GM12878 (cell line): Measurements from ENCODE around the gene ARTN. TPM values are rescaled to one million over a fixed set of nuclear protein-coding genes. Genes with fewer than 3 reads are reported as not detected.
A peak's percentile ranks its signal among the peaks of the same experiment; 100 is the strongest.

Experiments used
- ATAC-seq: fragments of 200-7000 bp; cut with Tn5 transposase; 3 replicates; pipeline ENCODE4 v1.9.1; 2020; ENCODE audit warnings: mild to moderate bottlenecking, moderate library complexity
- BruUV-seq: library from RNA; stranded (reverse); fragments of 400-500 nt; replicated peaks from 2 replicates; lab custom pipeline; 2021; lab: Mats Ljungman, UMichigan
- CTCF ChIA-PET: fragments of 300-600 bp; sonication (Branson Sonifier 250); formaldehyde crosslinking; extraction: SDS; loops from one replicate; lab custom pipeline; 2021; ENCODE audit warnings: inconsistent platforms; lab: Yijun Ruan, JAX
- POLR2A ChIA-PET: fragments of 350-600 bp; formaldehyde crosslinking; extraction: SDS; loops from one replicate; lab custom pipeline; 2021; ENCODE audit warnings: inconsistent platforms; lab: Charles Lee
- RAD21 ChIA-PET: fragments of 300-600 bp; sonication (Branson Sonifier 250); formaldehyde crosslinking; loops from one replicate; lab custom pipeline; 2023; ENCODE audit warnings: antibody characterized with exemption; ENCODE audit not compliant: unreplicated experiment; lab: Charles Lee
- SMC1A ChIA-PET: fragments of 300-600 bp; sonication (Branson Sonifier 250); formaldehyde crosslinking; loops from one replicate; lab custom pipeline; 2023; ENCODE audit not compliant: unreplicated experiment, uncharacterized antibody; lab: Charles Lee
- DNase-seq: peaks from one replicate; pipeline ENCODE4 v3.0.0-alpha.2; 2011; ENCODE audit warnings: low read depth, low spot score
- FAIRE-seq: peaks from 3 replicates; lab custom pipeline; 2011; peaks lifted over from hg19 to GRCh38; lab: Jason Lieb, UNC
- H2AFZ ChIP-seq: 2 replicates; pipeline ENCODE4 v1.6.0; 2011; ENCODE audit warnings: low read depth, low read length, control low read depth; ENCODE audit not compliant: control insufficient read depth
- H3K27ac ChIP-seq: 2 replicates; pipeline ENCODE4 v1.5.1; 2011; ENCODE audit warnings: control low read depth; ENCODE audit not compliant: control insufficient read depth, insufficient read depth
- H3K27me3 ChIP-seq, 2 experiments: replicated peaks in 1 of 2; 2 replicates each; pipeline versions ENCODE4 v1.6.0 to v1.6.1; 2011; ENCODE audit warnings: low read length in 1 of 2; ENCODE audit not compliant: control insufficient read depth in 2 of 2, insufficient read depth in 2 of 2
- H3K36me3 ChIP-seq, 2 experiments: 2 replicates each; pipeline ENCODE4 v1.5.1; 2011; ENCODE audit warnings: low read length in 1 of 2; ENCODE audit not compliant: control insufficient read depth in 2 of 2, insufficient read depth in 2 of 2
- H3K4me1 ChIP-seq: 2 replicates; pipeline ENCODE4 v1.6.1; 2011; ENCODE audit warnings: mild to moderate bottlenecking, low read length, moderate library complexity, mixed read lengths; ENCODE audit not compliant: control insufficient read depth, insufficient read depth
- H3K4me2 ChIP-seq: 2 replicates; pipeline ENCODE4 v1.6.0; 2011; ENCODE audit warnings: control low read depth; ENCODE audit not compliant: control insufficient read depth, insufficient read depth
- H3K4me3 ChIP-seq: fragments of 200-600 bp; sonication (generic); 2 replicates; pipeline ENCODE4 v1.5.1; 2016
- H3K79me2 ChIP-seq: 2 replicates; pipeline ENCODE4 v1.6.0; 2011; ENCODE audit warnings: low read length; ENCODE audit not compliant: control insufficient read depth, insufficient read depth
- H3K9ac ChIP-seq: 2 replicates; pipeline ENCODE4 v1.8.0; 2011; ENCODE audit warnings: low read length, control low read depth, mixed read lengths; ENCODE audit not compliant: control insufficient read depth, insufficient read depth
- H3K9me3 ChIP-seq: replicated peaks from 3 replicates; pipeline ENCODE4 v1.5.1; 2011; ENCODE audit warnings: mild to moderate bottlenecking, low read length; ENCODE audit not compliant: control insufficient read depth, insufficient read depth
- H4K20me1 ChIP-seq: 2 replicates; pipeline ENCODE4 v1.6.0; 2011; ENCODE audit not compliant: control insufficient read depth, insufficient read depth
- CHD1 ChIP-seq: IDR thresholded peaks from 2 replicates; pipeline ENCODE4 v1.6.1; 2012; ENCODE audit warnings: low read depth, low read length, improper control_type of control experiment
- CHD2 ChIP-seq: IDR thresholded peaks from 2 replicates; pipeline ENCODE4 v1.6.1; 2011; ENCODE audit warnings: low read depth, low read length, improper control_type of control experiment, borderline replicate concordance
- EP300 ChIP-seq, 2 experiments: fragments of 150-350 bp in 1 of 2; IDR thresholded peaks; 2 replicates each; pipeline ENCODE4 v1.6.1; 2011 to 2012; ENCODE audit warnings: low read depth in 2 of 2, low read length in 2 of 2, borderline replicate concordance in 1 of 2, improper control_type of control experiment in 1 of 2, inconsistent platforms in 1 of 2; ENCODE audit not compliant: control insufficient read depth in 1 of 2
- ETV6 ChIP-seq, 2 experiments: fragments of 450-650 bp in 1 of 2; IDR thresholded peaks in 1 of 2; conservative IDR thresholded peaks in 1 of 2; 2 replicates each; pipeline ENCODE4 v1.6.1; 2014; ENCODE audit warnings: antibody characterized with exemption in 1 of 2, borderline replicate concordance in 1 of 2, low read depth in 1 of 2, mild to moderate bottlenecking in 1 of 2, moderate library complexity in 1 of 2
- GATAD2B ChIP-seq: fragments of 450-650 bp; conservative IDR thresholded peaks from 2 replicates; pipeline ENCODE4 v1.6.1; 2017; ENCODE audit warnings: low read depth, mild to moderate bottlenecking, moderate library complexity
- HCFC1 ChIP-seq: fragments of 150-350 bp; IDR thresholded peaks from 2 replicates; pipeline ENCODE4 v1.6.1; 2014; ENCODE audit warnings: low read length
- IRF3 ChIP-seq: fragments of 450-650 bp; IDR thresholded peaks from 2 replicates; pipeline ENCODE4 v1.6.1; 2014; ENCODE audit warnings: mild to moderate bottlenecking
- KLF5 ChIP-seq: fragments of 450-650 bp; IDR thresholded peaks from 2 replicates; pipeline ENCODE4 v1.6.1; 2014; ENCODE audit warnings: mild to moderate bottlenecking; ENCODE audit not compliant: partially characterized antibody
- LARP7 ChIP-seq: fragments of 450-650 bp; IDR thresholded peaks from 2 replicates; pipeline ENCODE4 v1.6.1; 2017; ENCODE audit warnings: mild to moderate bottlenecking
- NFYB ChIP-seq: IDR thresholded peaks from 2 replicates; pipeline ENCODE4 v1.6.1; 2011; ENCODE audit warnings: low read depth, mild to moderate bottlenecking, low read length, improper control_type of control experiment, moderate library complexity; ENCODE audit not compliant: insufficient read depth
- PKNOX1 ChIP-seq: fragments of 450-650 bp; IDR thresholded peaks from 2 replicates; pipeline ENCODE4 v1.6.1; 2016; ENCODE audit warnings: mild to moderate bottlenecking
- RAD21 ChIP-seq: IDR thresholded peaks from 2 replicates; pipeline ENCODE4 v1.6.1; 2011; ENCODE audit warnings: mild to moderate bottlenecking, low read depth, low read length, moderate library complexity; ENCODE audit not compliant: insufficient read depth
- RELB ChIP-seq: fragments of 450-650 bp; IDR thresholded peaks from 2 replicates; pipeline ENCODE4 v1.6.1; 2017; ENCODE audit warnings: low read depth, mild to moderate bottlenecking, moderate library complexity
- SMAD1 ChIP-seq: fragments of 450-650 bp; IDR thresholded peaks from 2 replicates; pipeline ENCODE4 v1.6.1; 2018; ENCODE audit warnings: mild to moderate bottlenecking, low read depth; ENCODE audit not compliant: partially characterized antibody
- SUPT20H ChIP-seq: IDR thresholded peaks from 2 replicates; pipeline ENCODE4 v1.6.1; 2011; ENCODE audit warnings: low read depth, mild to moderate bottlenecking, low read length, moderate library complexity, borderline replicate concordance; ENCODE audit not compliant: control insufficient read depth
- WGBS: methylation state at CpG from one replicate; pipeline ENCODE4 v1.1.6; 2016; ENCODE audit warnings: low lambda C conversion rate; ENCODE audit not compliant: insufficient replicate concordance, insufficient coverage; ENCODE audit errors: missing lambda C conversion rate; 5-methylcytosine and 5-hydroxymethylcytosine counted together
- in situ Hi-C: fragments of 300-500 bp; cut with MboI; formaldehyde crosslinking; loops from 9 replicates; pipeline ENCODE4 v1.14.3; 2018; ENCODE audit warnings: mixed read lengths
- intact Hi-C: fragments of 100-400 bp; cut with micrococcal nuclease; formaldehyde crosslinking; loops from one replicate; pipeline ENCODE4 v1.14.2; 2022; ENCODE audit not compliant: unreplicated experiment
- polyA plus RNA-seq, 11 experiments: library from polyadenylated mRNA; depleted of rRNA in 4 of 11; unstranded in 6 of 11; stranded (reverse) in 5 of 11; fragments of >200 nt; fragmentation: Nextera tagmentation in 4 of 11; fragmentation: Illumina TruSeq in 1 of 11; extraction: Ambion mirVana in 4 of 11; extraction: Trizol in 1 of 11; gene quantifications; 1 replicate in 1 of 11; 2 replicates in 10 of 11; pipeline versions ENCODE4 v1.2.1 to v1.2.3, GENCODE V29; 2011 to 2016; ENCODE audit warnings: inconsistent platforms in 2 of 11, missing spikeins in 2 of 11, low read depth in 1 of 11
- total RNA-seq, 4 experiments: library from RNA; depleted of rRNA in 3 of 4; stranded (reverse); fragments of >200 nt in 3 of 4; fragmentation: Illumina TruSeq in 1 of 4; extraction: Trizol in 1 of 4; gene quantifications; 2 replicates each; pipeline versions ENCODE4 v1.2.1 to v1.2.3, GENCODE V29; 2013 to 2021

Gene ARTN
- total and polyA plus RNA-seq, 10 of the 15 experiments (the other 5 are each of a cell fraction or from before 2014, with no cell fraction given), result 0.06 to 2.1 (median 0.34) TPM; not detected in 1

- TF ChIP-seq RELB (no peak), SMAD1 (no peak), IRF3 (no peak), GATAD2B (no peak), CHD2 (no peak)
These were observed 12.2 kb downstream of the ARTN start (continued) for GRCh38 chr1:43945674-43946235.

GRCh38 chr1:43946236-43947060 lies 12.8 kb downstream of the ARTN start, which contains the start of gene IPO13:
Gene IPO13, plus strand, starts transcription at chr1:43946950. Its CDS starts 651 bp downstream, at chr1:43947601.
- Histone ChIP-seq H3K36me3 (0 out of 4 replicates have a peak, but pooled peaks cover 0 to 4% of the 10 kb centered on the region in 2 experiments), H3K9ac (peak within 1 kb of the TSS; percentile 85), H3K4me1 (peaks cover 10% of the 10 kb centered on the region), H4K20me1 (no peaks in the 10 kb centered on the region), H3K4me2 (peak within 1 kb of the TSS; percentile 98), H3K79me2 (peaks cover 23% of the 10 kb centered on the region), H3K4me3 (peak within 1 kb of the TSS; percentile 96), H2AFZ (peak within 1 kb of the TSS; percentile 99), H3K27ac (peak within 1 kb of the TSS; percentile 93), H3K9me3 (no peaks in the 10 kb centered on the region), H3K27me3 (no peaks in the 10 kb centered on the region)
- ChIA-PET CTCF (interaction anchor here (0.6 to 10.4 kb wide), 28 partner anchors 7 to 707 kb away, joined by 3 to 167 read pairs (median 4); partner anchors contain the start of genes ARTN, DPH2, PTPRF and ST3GAL3), SMC1A (interaction anchor here (0.6 to 7.2 kb wide), 19 partner anchors 12 to 413 kb away, joined by 3 to 100 read pairs (median 4); partner anchors contain the start of genes ARTN, ATP6V0B and KDM4A), POLR2A (interaction anchor here (0.7 to 3.4 kb wide), 9 partner anchors 12 to 181 kb away, joined by 3 to 18 read pairs (median 4); partner anchors contain the start of gene ATP6V0B), RAD21 (interaction anchor here (0.9 to 5.8 kb wide), 15 partner anchors 9 to 707 kb away, joined by 3 to 78 read pairs (median 4); partner anchors contain the start of genes ARTN, ATP6V0B, KDM4A and ST3GAL3)
- BruUV-seq, result no TSS peak
- WGBS, result under 1% methylated on average over 72 of the region's 74 CpGs
- peak; percentile 79 for FAIRE-seq
- peak; percentile 96 for ATAC-seq
- intact Hi-C loops (loop anchor here (1.0 to 5.0 kb wide), 5 partner anchors 23 to 296 kb away; partner anchors contain the start of genes ATP6V0B, KDM4A and ST3GAL3), in situ Hi-C loops (no loop called here)
- peak; percentile 89 for DNase-seq
- TF ChIP-seq EP300 (IDR thresholded peaks at IDR 0.05; ENCODE audit: borderline replicate concordance in 1 of 2, control insufficient read depth in 1 of 2, low read depth in 2 of 2, low read length in 2 of 2) (no peak), NFYB (no peak), SMAD1 (peak; percentile 40), PKNOX1 (peak; percentile 93), ETV6 (conservative IDR thresholded peaks at IDR 0.05 in 1 of 2, IDR thresholded peaks at IDR 0.05 in 1 of 2; ENCODE audit: borderline replicate concordance in 1 of 2, low read depth in 1 of 2) (no peak), HCFC1 (peak; percentile 96), SUPT20H (no peak), RAD21 (peak; percentile 59), LARP7 (peak; percentile 99), CHD1 (peak; percentile 62; the same call in 1 of the 2 replicates), KLF5 (peak; percentile 90)
